Right lobe of liver (tissue), 6 donors: Measurements from ENCODE around the gene LRRC51. TPM values are rescaled to one million over a fixed set of nuclear protein-coding genes. Genes with fewer than 3 reads are reported as not detected.

ENCODE experiments used
- ATAC-seq, 4 donors: fragments of 200-7000 bp; cut with Tn5 transposase; one replicate each; pipeline ENCODE4 v1.9.1; 2020; ENCODE audit warnings: mild to moderate bottlenecking in 4 of 4, moderate library complexity in 4 of 4
- DNase-seq, 3 donors: peaks; one replicate each; pipeline ENCODE4 v3.0.0-alpha.2; 2020
- H3K27ac ChIP-seq, 3 donors: fragments of 200-600 bp; one replicate each; pipeline ENCODE4 v1.8.0; 2022
- H3K27me3 ChIP-seq, 2 donors: fragments of 200-600 bp; one replicate each; pipeline ENCODE4 v1.8.0; 2022
- H3K36me3 ChIP-seq, 4 donors: fragments of 200-600 bp; sonication (generic) in 1 of 4; one replicate each; pipeline versions ENCODE4 v1.5.1 to v1.8.0; 2017 to 2022; ENCODE audit warnings: control low read depth in 1 of 4
- H3K4me1 ChIP-seq, 4 donors: fragments of 200-600 bp; sonication (generic) in 1 of 4; one replicate each; pipeline versions ENCODE4 v1.5.1 to v1.8.0; 2017 to 2022; ENCODE audit warnings: control low read depth in 1 of 4
- H3K4me3 ChIP-seq, 3 donors: fragments of 200-600 bp; one replicate each; pipeline ENCODE4 v1.8.0; 2022
- H3K9me3 ChIP-seq, 4 donors: fragments of 200-600 bp; sonication (generic) in 1 of 4; one replicate each; pipeline versions ENCODE4 v1.5.1 to v1.8.0; 2017 to 2022; ENCODE audit warnings: control low read depth in 1 of 4
- CTCF ChIP-seq, 4 donors: fragments of 200-600 bp in 3 of 4; fragments of 450-650 bp in 1 of 4; IDR thresholded peaks; one replicate each; pipeline versions ENCODE4 v1.5.1 to v1.8.0; 2016 to 2022; ENCODE audit warnings: antibody characterized with exemption in 4 of 4, mild to moderate bottlenecking in 2 of 4
- POLR2A ChIP-seq: fragments of 450-650 bp; IDR thresholded peaks from one replicate; pipeline ENCODE4 v1.6.1; 2017; ENCODE audit warnings: antibody characterized with exemption, mild to moderate bottlenecking
- WGBS: methylation state at CpG from one replicate; pipeline ENCODE4 v1.1.6; 2018; ENCODE audit warnings: low coverage, low lambda C conversion rate; ENCODE audit not compliant: insufficient coverage; ENCODE audit errors: missing lambda C conversion rate; 5-methylcytosine and 5-hydroxymethylcytosine counted together
- intact Hi-C, 2 donors: fragments of 100-400 bp; cut with DNase I; formaldehyde crosslinking; loops; one replicate each; pipeline versions ENCODE4 v1.11.2 to v1.14.1; 2022
- total RNA-seq, 6 experiments: library from RNA; depleted of rRNA in 2 of 6; stranded (reverse); fragments of >200 nt in 2 of 6; fragmentation: NEBNext Ultra II Directional in 3 of 6; extraction: Animal tissue kit (Norgen Biotek cat#: 25700) in 3 of 6; gene quantifications; one replicate each; pipeline versions ENCODE4 v1.1.0 to v1.2.4, GENCODE V29; 2016 to 2023
- donor health status: DM: no; HTN: yes; CAD: no.
- donor health status: DM: no; HTN: no; CAD: no.
- donor health status: DM: no; HTN: no; CAD: no.
- donor health status: DM: no; HTN: yes; CAD: no.
- donor health status: DM: no; HTN: yes; CAD: no.

Gene LRRC51
- total RNA-seq, 6 experiments from 2014 or later = 3.3 to 9.0 (median 6.1) TPM

GRCh38 chr11:72105888-72106287 lies 25.2 kb downstream of the LRRC51 start, which contains the start of gene TOMT:
TSS of gene TOMT (plus strand) at chr11:72105924. CDS start at chr11:72105952, 28 bp downstream.
- Histone ChIP-seq H3K4me3 (no peak within 1 kb of the TSS), H3K36me3 (no peaks in the 10 kb centered on the region), H3K4me1 (peaks cover 0 to 22% (median 13%) of the 10 kb centered on the region in 4 donors), H3K27ac (no peak within 1 kb of the TSS), H3K27me3 (no peaks in the 10 kb centered on the region), H3K9me3 (no peaks in the 10 kb centered on the region)
- no peak for TF ChIP-seq CTCF (IDR thresholded peaks at IDR 0.05)
- TF ChIP-seq POLR2A = no peak
- intact Hi-C loops = no loop called here
- DNase-seq (no peak), ATAC-seq (no peak)
- no CpG with 5 or more reads among the region's 14 CpGs for WGBS

GRCh38 chr11:72111300-72112142 lies 30.9 kb downstream of the LRRC51 start:
- H3K4me3 ChIP-seq = peak overlapping the region; percentile 36 to 73 (median 69)
- H3K27me3 ChIP-seq = no peaks in the 10 kb centered on the region
- H3K27ac ChIP-seq = peak overlapping the region; percentile 96 to 98 (median 96)
- peaks cover 0 to 4% (median 1%) of the 10 kb centered on the region in 4 donors for H3K4me1 ChIP-seq
- no peaks in the 10 kb centered on the region for H3K36me3 ChIP-seq
- WGBS = 2% methylated on average over 10 of the region's 10 CpGs
- no peak for DNase-seq
- TF ChIP-seq CTCF (IDR thresholded peaks at IDR 0.05) = no peak
- TF ChIP-seq POLR2A = no peak
- no peaks in the 10 kb centered on the region for H3K9me3 ChIP-seq
- intact Hi-C loops = no loop called here
- ATAC-seq = no peak

- ATAC-seq (peak; percentile 91 to 94 (median 92)), DNase-seq (peak; percentile 94 to 99 (median 98))
- under 1% methylated on average over 30 of the region's 49 CpGs for WGBS
- peak within 1 kb of the TSS; percentile 96 to 98 (median 96) for H3K27ac ChIP-seq
- H3K27me3 ChIP-seq = no peaks in the 10 kb centered on the region
- no peaks in the 10 kb centered on the region for H3K9me3 ChIP-seq
- H3K4me3 ChIP-seq = peak within 1 kb of the TSS; percentile 61 to 73 (median 69)
- H3K4me1 ChIP-seq = peaks cover 0 to 4% (median 1%) of the 10 kb centered on the region in 4 donors
- H3K36me3 ChIP-seq = no peaks in the 10 kb centered on the region
- intact Hi-C loops = no loop called here
- TF ChIP-seq POLR2A (peak; percentile 92), CTCF (IDR thresholded peaks at IDR 0.05) (no peak)
Observed at GRCh38 chr11:72112143-72112977, 31.7 kb downstream of the LRRC51 start, which contains the start of gene ANAPC15. TSS of gene ANAPC15 (minus strand) at chr11:72112695. CDS start at chr11:72111276, 1,419 bp downstream.

GRCh38 chr11:72112978-72113808 lies 32.5 kb downstream of the LRRC51 start:
- DNase-seq (no peak), ATAC-seq (no peak)
- H3K36me3 ChIP-seq = no peaks in the 10 kb centered on the region
- H3K4me3 ChIP-seq = peak overlapping the region; percentile 61 to 73 (median 69)
- TF ChIP-seq CTCF (IDR thresholded peaks at IDR 0.05) = no peak
- TF ChIP-seq POLR2A = no peak
- intact Hi-C loops = no loop called here
- H3K27me3 ChIP-seq = no peaks in the 10 kb centered on the region
- H3K9me3 ChIP-seq = no peaks in the 10 kb centered on the region
- H3K27ac ChIP-seq = peak overlapping the region; percentile 96 to 98 (median 96)
- WGBS = 51% methylated on average over 7 of the region's 9 CpGs
- peaks cover 0 to 4% (median 1%) of the 10 kb centered on the region in 4 donors for H3K4me1 ChIP-seq
